GM19463 (cell line): Measurements from ENCODE around the gene SREBF2.

Experiments used
- ATAC-seq: cut with Tn5 transposase; IDR thresholded peaks from one replicate; pipeline ENCODE4 v1.9.1; 2021; ENCODE audit warnings: mild to moderate bottlenecking, moderate library complexity; ENCODE audit not compliant: unreplicated experiment

Gene SREBF2

GRCh38 chr22:41875531-41876270 is 42.8 kb downstream of the SREBF2 start:
- no peak for ATAC-seq

GRCh38 chr22:41876275-41876674 is 43.4 kb downstream of the SREBF2 start:
- ATAC-seq = no peak

- ATAC-seq = no peak
These were observed 43.8 kb downstream of the SREBF2 start for GRCh38 chr22:41876675-41877074.

- ATAC-seq = no peak
These were observed 47.7 kb downstream of the SREBF2 start for GRCh38 chr22:41880653-41881052.

GRCh38 chr22:41883400-41883799 is 50.5 kb downstream of the SREBF2 start:
- no peak for ATAC-seq

- no peak for ATAC-seq
These were observed 52.2 kb downstream of the SREBF2 start for GRCh38 chr22:41885116-41885515.

GRCh38 chr22:41885516-41885915 is 52.6 kb downstream of the SREBF2 start:
- ATAC-seq = no peak

GRCh38 chr22:41888627-41889200 is 55.8 kb downstream of the SREBF2 start:
- ATAC-seq = no peak

GRCh38 chr22:41891407-41891806 is 58.5 kb downstream of the SREBF2 start:
- no peak for ATAC-seq

GRCh38 chr22:41892721-41893120 is 59.8 kb downstream of the SREBF2 start:
- ATAC-seq = no peak

- ATAC-seq = no peak
These were observed 60.9 kb downstream of the SREBF2 start for GRCh38 chr22:41893591-41894375.

GRCh38 chr22:41898645-41899044 is 65.7 kb downstream of the SREBF2 start:
- ATAC-seq = no peak

GRCh38 chr22:41899110-41899509 is 66.2 kb downstream of the SREBF2 start:
- no peak for ATAC-seq

- ATAC-seq = no peak
These were observed 67.2 kb downstream of the SREBF2 start for GRCh38 chr22:41899992-41900651.

- ATAC-seq = no peak
These were observed 67.9 kb downstream of the SREBF2 start for GRCh38 chr22:41900652-41901312.

- no peak for ATAC-seq
These were observed 69.1 kb downstream of the SREBF2 start for GRCh38 chr22:41902016-41902415.

- ATAC-seq = no peak
These were observed 70.1 kb downstream of the SREBF2 start for GRCh38 chr22:41902932-41903421.

GRCh38 chr22:41904450-41905410 is 71.8 kb downstream of the SREBF2 start:
- no peak for ATAC-seq

- no peak for ATAC-seq
These were observed 72.7 kb downstream of the SREBF2 start for GRCh38 chr22:41905411-41906202.
